HK-2 (cell line): ENCODE data around the gene HDAC6.
"Not testable (repeated sequence)": the region's sequence is repeated elsewhere in the genome, so short reads cannot be mapped to it uniquely, and the experiment has no call there.

Source experiments
- DNase-seq: peaks from one replicate; pipeline ENCODE4 v3.0.0-alpha.2; 2018; ENCODE audit not compliant: unreplicated experiment

The HDAC6 gene

GRCh38 chrX:48826135-48826875 lies 24.4 kb downstream of the HDAC6 start, which contains the start of gene ERAS:
TSS of gene ERAS (plus strand) at chrX:48826513. CDS start at chrX:48829124, 2,611 bp downstream.
- no peak for DNase-seq

GRCh38 chrX:48826876-48827653 lies 25.2 kb downstream of the HDAC6 start:
- DNase-seq = no peak

- DNase-seq = no peak
These were observed 25.7 kb downstream of the HDAC6 start for GRCh38 chrX:48827654-48827968.

- no peak for DNase-seq
These were observed 27.3 kb downstream of the HDAC6 start for GRCh38 chrX:48829016-48829735.

GRCh38 chrX:48831136-48831908 lies 29.5 kb downstream of the HDAC6 start:
- DNase-seq = no peak

- DNase-seq = no peak
These were observed 30.0 kb downstream of the HDAC6 start for GRCh38 chrX:48831909-48832291.

- no peak for DNase-seq
These were observed 31.8 kb downstream of the HDAC6 start for GRCh38 chrX:48833542-48834138.

GRCh38 chrX:48834383-48834709 lies 32.5 kb downstream of the HDAC6 start:
- no peak for DNase-seq

GRCh38 chrX:48835524-48836329 lies 33.9 kb downstream of the HDAC6 start, which contains the start of gene PCSK1N:
TSS of gene PCSK1N (minus strand) at chrX:48835610. CDS start at chrX:48835532, 78 bp downstream.
- DNase-seq = peak; percentile 34

- no peak for DNase-seq
These were observed 37.8 kb downstream of the HDAC6 start for GRCh38 chrX:48839686-48840085.

GRCh38 chrX:48848847-48849246 lies 47.0 kb downstream of the HDAC6 start:
- no peak for DNase-seq

- DNase-seq = no peak
These were observed 51.0 kb downstream of the HDAC6 start for GRCh38 chrX:48852857-48853256.

GRCh38 chrX:48853494-48853893 lies 51.6 kb downstream of the HDAC6 start:
- not testable (repeated sequence) for DNase-seq

GRCh38 chrX:48854121-48854804 lies 52.4 kb downstream of the HDAC6 start:
- not testable (repeated sequence) for DNase-seq

GRCh38 chrX:48854898-48855297 lies 53.0 kb downstream of the HDAC6 start:
- no peak for DNase-seq

GRCh38 chrX:48864210-48864609 lies 62.3 kb downstream of the HDAC6 start:
- DNase-seq = peak; percentile 11

GRCh38 chrX:48872017-48872416 lies 70.2 kb downstream of the HDAC6 start:
- DNase-seq = not testable (repeated sequence)
